Stimulated activated CD4-positive, alpha-beta T cell treated with anti-CD3 and anti-CD28 coated beads, Interleukin-15, amount 100 ng/mL, for 1 hour (primary cell): Measurements from ENCODE around the gene FRMD4A.
"Not testable (repeated sequence)": the region's sequence is repeated elsewhere in the genome, so short reads cannot be mapped to it uniquely, and the experiment has no call there.

Experiments
- DNase-seq, 2 donors: peaks; one replicate each; pipeline ENCODE4 v3.0.0-alpha.2; 2020; ENCODE audit warnings: low read depth in 1 of 2, low spot score in 1 of 2

Gene FRMD4A

GRCh38 chr10:13801156-13801906, 529.4 kb downstream of the FRMD4A start:
- no peak for DNase-seq

- DNase-seq, result no peak
Observed at GRCh38 chr10:13797164-13797563, 533.6 kb downstream of the FRMD4A start.

- DNase-seq, result no peak
Observed at GRCh38 chr10:13795653-13796555, 534.8 kb downstream of the FRMD4A start.

GRCh38 chr10:13794992-13795612, 535.6 kb downstream of the FRMD4A start:
- no peak for DNase-seq

GRCh38 chr10:13792006-13792405, 538.7 kb downstream of the FRMD4A start:
- no peak for DNase-seq

GRCh38 chr10:13791483-13791882, 539.2 kb downstream of the FRMD4A start:
- DNase-seq, result no peak

GRCh38 chr10:13790196-13790595, 540.5 kb downstream of the FRMD4A start:
- DNase-seq, result no peak

GRCh38 chr10:13789448-13789829, 541.3 kb downstream of the FRMD4A start:
- no peak for DNase-seq

- DNase-seq, result no peak
Observed at GRCh38 chr10:13788711-13789447, 541.8 kb downstream of the FRMD4A start.

GRCh38 chr10:13788320-13788600, 542.5 kb downstream of the FRMD4A start:
- DNase-seq, result no peak

- peak; percentile 36 to 55 for DNase-seq
Observed at GRCh38 chr10:13787015-13787421, 543.7 kb downstream of the FRMD4A start.

GRCh38 chr10:13784067-13784466, 546.7 kb downstream of the FRMD4A start:
- DNase-seq, result no peak

- no peak for DNase-seq
Observed at GRCh38 chr10:13779748-13780147, 551.0 kb downstream of the FRMD4A start.

- not testable (repeated sequence) for DNase-seq
Observed at GRCh38 chr10:13778693-13778960, 552.1 kb downstream of the FRMD4A start.

- no peak for DNase-seq
Observed at GRCh38 chr10:13776861-13777311, 553.8 kb downstream of the FRMD4A start.

- DNase-seq, result no peak
Observed at GRCh38 chr10:13775786-13776775, 554.6 kb downstream of the FRMD4A start.

GRCh38 chr10:13774303-13774893, 556.3 kb downstream of the FRMD4A start:
- no peak for DNase-seq

GRCh38 chr10:13773496-13774170, 557.1 kb downstream of the FRMD4A start:
- DNase-seq, result no peak

GRCh38 chr10:13773043-13773442, 557.7 kb downstream of the FRMD4A start:
- DNase-seq, result no peak
